Spleen (tissue), 7 donors: ENCODE measurements around the gene ABRACL.

Source experiments
- CTCF ChIP-seq, 11 experiments: fragments of 200-600 bp in 7 of 11; fragments of 450-650 bp in 4 of 11; sonication (generic) in 4 of 11; IDR thresholded peaks in 8 of 11; conservative IDR thresholded peaks in 3 of 11; 1 replicate in 7 of 11; 2 replicates in 4 of 11; pipeline versions ENCODE4 v1.4.0 to v1.8.0; 2016 to 2021; ENCODE audit warnings: antibody characterized with exemption in 11 of 11, inconsistent platforms in 4 of 11, mild to moderate bottlenecking in 1 of 11
- POLR2A ChIP-seq, 3 donors: fragments of 450-650 bp; IDR thresholded peaks; one replicate each; pipeline ENCODE4 v1.5.1; 2017; ENCODE audit warnings: antibody characterized with exemption in 3 of 3, mild to moderate bottlenecking in 1 of 3
- POLR2AphosphoS5 ChIP-seq, 3 donors: sonication (generic); formaldehyde crosslinking; IDR thresholded peaks; one replicate each; pipeline ENCODE4 v1.5.1; 2017; ENCODE audit warnings: antibody characterized with exemption in 3 of 3
- donor health status: DM: no; HTN: no; CAD: no; lungs with moderate emphysema.
- donor health status: DM: no; HTN: no; CAD: no.
- donor health status: DM: no; HTN: no; CAD: no.

- TF ChIP-seq CTCF (IDR thresholded peaks at IDR 0.05 in 8 of 11, conservative IDR thresholded peaks at IDR 0.05 in 3 of 11) (no peak), POLR2A (IDR thresholded peaks at IDR 0.05) (no peak), POLR2AphosphoS5 (IDR thresholded peaks at IDR 0.05) (no peak)
Observed at GRCh38 chr6:139060332-139060731, 31.8 kb downstream of the ABRACL start.
